ENCODE results near the gene ABCA8.

Gene ABCA8

DNA sequence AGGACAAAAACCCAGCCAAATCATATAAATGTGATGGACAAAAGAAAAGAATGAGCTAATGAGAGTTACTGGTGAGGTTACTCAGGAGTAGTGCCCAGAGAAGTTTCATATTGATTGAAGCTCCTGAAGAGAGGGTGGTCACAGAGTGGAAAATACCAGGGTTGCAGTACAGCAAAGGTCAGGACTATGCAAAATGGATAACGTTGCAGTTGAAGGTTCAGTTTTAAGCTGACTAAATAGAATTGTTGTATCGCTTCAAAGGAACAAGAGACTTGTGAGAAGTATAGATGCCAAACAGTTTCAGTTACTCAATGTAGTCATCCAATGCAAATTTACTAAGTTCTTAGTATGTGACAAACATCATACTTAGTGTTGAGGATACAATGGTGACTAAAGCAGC, 47.1 kb downstream of the ABCA8 start:
- H3K36me3 ChIP-seq (replicated peaks), result peaks cover 3% of the 10 kb centered on the region
- TF ChIP-seq, protein P1, sequence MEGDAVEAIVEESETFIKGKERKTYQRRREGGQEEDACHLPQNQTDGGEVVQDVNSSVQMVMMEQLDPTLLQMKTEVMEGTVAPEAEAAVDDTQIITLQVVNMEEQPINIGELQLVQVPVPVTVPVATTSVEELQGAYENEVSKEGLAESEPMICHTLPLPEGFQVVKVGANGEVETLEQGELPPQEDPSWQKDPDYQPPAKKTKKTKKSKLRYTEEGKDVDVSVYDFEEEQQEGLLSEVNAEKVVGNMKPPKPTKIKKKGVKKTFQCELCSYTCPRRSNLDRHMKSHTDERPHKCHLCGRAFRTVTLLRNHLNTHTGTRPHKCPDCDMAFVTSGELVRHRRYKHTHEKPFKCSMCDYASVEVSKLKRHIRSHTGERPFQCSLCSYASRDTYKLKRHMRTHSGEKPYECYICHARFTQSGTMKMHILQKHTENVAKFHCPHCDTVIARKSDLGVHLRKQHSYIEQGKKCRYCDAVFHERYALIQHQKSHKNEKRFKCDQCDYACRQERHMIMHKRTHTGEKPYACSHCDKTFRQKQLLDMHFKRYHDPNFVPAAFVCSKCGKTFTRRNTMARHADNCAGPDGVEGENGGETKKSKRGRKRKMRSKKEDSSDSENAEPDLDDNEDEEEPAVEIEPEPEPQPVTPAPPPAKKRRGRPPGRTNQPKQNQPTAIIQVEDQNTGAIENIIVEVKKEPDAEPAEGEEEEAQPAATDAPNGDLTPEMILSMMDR (IDR thresholded peaks at IDR 0.05; ENCODE audit: low read depth, low read length, missing control alignments), result no peak
- no peak overlapping the region for H3K27ac ChIP-seq
- H3K4me3 ChIP-seq (ENCODE audit: low read depth, low read length), result no peak overlapping the region
- H3K27me3 ChIP-seq (replicated peaks), result no peaks in the 10 kb centered on the region
- DNase-seq, result no peak
- in situ Hi-C loops (cut with HindIII; ENCODE audit: low pct_ligation_motif_present, low sequenced_read_pairs), result no loop called here

DNA sequence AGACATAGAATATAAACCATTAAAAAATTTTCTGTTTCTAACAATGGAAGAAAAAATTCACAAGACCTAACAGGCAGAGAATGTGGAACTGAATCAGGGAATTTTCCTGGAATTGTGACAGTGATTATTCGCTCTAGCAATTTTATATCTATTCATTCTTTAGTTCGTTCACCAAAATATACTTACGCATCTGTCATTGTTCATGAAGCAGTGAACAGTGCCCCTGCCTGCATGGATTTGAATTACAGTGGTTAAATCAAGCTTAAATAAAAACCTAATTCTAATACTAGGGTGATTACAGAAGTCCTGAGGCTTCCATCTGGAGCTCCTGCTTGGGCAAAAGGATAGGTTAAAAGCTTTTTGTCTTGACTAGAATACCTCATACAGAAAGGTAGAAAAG, 48.6 kb downstream of the ABCA8 start:
- H3K36me3 ChIP-seq (replicated peaks), result peaks cover 8% of the 10 kb centered on the region
- H3K27me3 ChIP-seq (replicated peaks), result no peaks in the 10 kb centered on the region
- no peak for DNase-seq
- H3K27ac ChIP-seq, result no peak overlapping the region
- TF ChIP-seq, protein P1 (IDR thresholded peaks at IDR 0.05; ENCODE audit: low read depth, low read length, missing control alignments), result peak; percentile 69
- in situ Hi-C loops (cut with HindIII; ENCODE audit: low pct_ligation_motif_present, low sequenced_read_pairs), result no loop called here
- H3K4me3 ChIP-seq (ENCODE audit: low read depth, low read length), result no peak overlapping the region

DNA sequence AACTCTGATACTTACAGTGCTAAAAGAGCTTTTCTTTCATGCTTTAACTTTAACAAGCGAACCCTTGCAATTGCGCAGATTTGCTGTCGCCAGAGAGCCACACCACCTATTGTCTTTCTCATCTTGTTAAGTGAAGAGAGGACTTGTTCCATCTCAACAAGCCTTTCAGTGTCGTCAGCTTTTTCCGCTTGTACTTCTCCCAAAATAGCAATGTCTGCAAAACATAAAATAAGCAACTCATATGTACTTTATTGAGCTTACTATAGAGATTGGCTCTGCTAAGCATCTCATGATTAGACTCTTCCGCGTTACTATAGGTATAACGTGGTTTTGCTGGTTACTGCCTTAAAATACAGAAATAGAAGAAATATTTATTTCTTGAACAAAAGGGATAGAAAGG, 51.9 kb downstream of the ABCA8 start:
- Histone ChIP-seq H3K27ac (no peak overlapping the region), H3K27me3 (replicated peaks) (no peaks in the 10 kb centered on the region), H3K36me3 (replicated peaks) (peaks cover 8% of the 10 kb centered on the region), H3K4me3 (ENCODE audit: low read depth, low read length) (no peak overlapping the region)
- DNase-seq, result no peak
- in situ Hi-C loops (cut with HindIII; ENCODE audit: low pct_ligation_motif_present, low sequenced_read_pairs), result no loop called here
- TF ChIP-seq, protein P1 (IDR thresholded peaks at IDR 0.05; ENCODE audit: low read depth, low read length, missing control alignments), result no peak

DNA sequence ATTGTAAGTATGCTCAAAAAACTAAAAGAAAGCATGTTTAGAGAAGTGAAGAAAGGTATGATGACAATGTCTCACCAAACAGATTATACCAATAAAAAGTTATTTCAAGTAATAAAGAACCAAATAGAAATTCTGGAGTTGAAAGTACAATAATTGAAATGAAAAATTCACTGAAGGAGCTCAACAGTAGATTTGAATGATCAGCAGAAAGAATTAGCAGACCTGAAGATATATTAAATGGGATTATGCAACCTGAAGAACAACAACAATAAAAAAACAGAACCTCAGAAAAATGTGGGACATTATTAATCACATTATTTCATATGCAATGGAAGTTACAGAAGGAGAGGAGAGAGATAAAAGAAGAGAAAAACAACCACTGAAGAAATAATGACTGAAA, 57.6 kb downstream of the ABCA8 start:
- Histone ChIP-seq H3K36me3 (replicated peaks) (peaks cover 4% of the 10 kb centered on the region), H3K27me3 (replicated peaks) (no peaks in the 10 kb centered on the region), H3K4me3 (ENCODE audit: low read depth, low read length) (no peak overlapping the region), H3K27ac (no peak overlapping the region)
- TF ChIP-seq, protein P1 (IDR thresholded peaks at IDR 0.05; ENCODE audit: low read depth, low read length, missing control alignments), result no peak
- no peak for DNase-seq
- in situ Hi-C loops (cut with HindIII; ENCODE audit: low pct_ligation_motif_present, low sequenced_read_pairs), result no loop called here

DNA sequence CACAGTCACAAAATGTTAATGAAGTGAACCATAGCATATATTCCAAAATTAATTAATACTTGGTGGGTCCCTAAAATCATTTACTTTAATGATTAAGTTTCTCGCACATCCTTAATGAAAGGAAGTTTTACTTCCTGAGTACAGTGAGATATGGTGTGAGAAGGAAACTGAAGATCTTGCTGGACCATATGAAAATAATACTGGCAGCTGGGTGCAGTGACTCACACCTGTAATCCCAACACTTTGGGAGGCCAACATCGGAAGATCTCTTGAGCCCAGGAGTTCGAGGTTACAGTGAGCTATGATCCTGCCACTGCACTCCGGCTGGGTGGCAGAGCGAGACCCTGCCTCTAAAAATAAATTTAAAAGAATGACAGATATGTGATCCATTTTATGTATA, 62.5 kb downstream of the ABCA8 start:
- in situ Hi-C loops (cut with HindIII; ENCODE audit: low pct_ligation_motif_present, low sequenced_read_pairs), result no loop called here
- Histone ChIP-seq H3K4me3 (ENCODE audit: low read depth, low read length) (no peak overlapping the region), H3K27me3 (replicated peaks) (no peaks in the 10 kb centered on the region)

DNA sequence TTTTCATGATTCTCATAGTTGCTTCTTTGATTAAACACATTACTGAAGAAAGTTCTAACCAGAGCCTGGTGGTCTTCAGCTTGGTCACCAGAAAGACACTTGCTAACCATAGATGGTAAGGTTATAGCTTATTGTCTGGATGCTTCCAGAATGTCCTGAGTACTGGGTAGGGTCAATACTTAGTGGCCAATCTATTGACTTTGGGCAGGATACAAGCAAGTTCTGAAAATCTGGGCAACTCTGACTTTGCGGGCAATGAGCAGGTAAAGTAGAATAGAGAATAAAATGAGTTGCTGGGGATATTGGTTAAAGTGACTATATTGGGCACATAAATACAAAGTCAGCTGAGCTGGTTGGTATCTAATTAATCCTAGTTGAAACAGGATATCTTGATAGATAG, 63.0 kb downstream of the ABCA8 start:
- in situ Hi-C loops (cut with HindIII; ENCODE audit: low pct_ligation_motif_present, low sequenced_read_pairs), result no loop called here

More for the DNA sequence above, 62.5 kb downstream of the ABCA8 start:
- TF ChIP-seq, protein P1 (IDR thresholded peaks at IDR 0.05; ENCODE audit: low read depth, low read length, missing control alignments), result no peak
- no peak overlapping the region for H3K27ac ChIP-seq
- H3K36me3 ChIP-seq (replicated peaks), result no peaks in the 10 kb centered on the region
- DNase-seq, result peak; percentile 4

More for the DNA sequence above, 63.0 kb downstream of the ABCA8 start:
- Histone ChIP-seq H3K4me3 (ENCODE audit: low read depth, low read length) (no peak overlapping the region), H3K27me3 (replicated peaks) (no peaks in the 10 kb centered on the region), H3K27ac (no peak overlapping the region), H3K36me3 (replicated peaks) (no peaks in the 10 kb centered on the region)
- TF ChIP-seq, protein P1 (IDR thresholded peaks at IDR 0.05; ENCODE audit: low read depth, low read length, missing control alignments), result no peak
- DNase-seq, result no peak
